BJ (cell line): ENCODE measurements around the gene NUAK1. TPM values are rescaled to one million over a fixed set of nuclear protein-coding genes. Genes with fewer than 3 reads are reported as not detected.

Experiments
- CTCF ChIA-PET: fragments of 350-600 bp; formaldehyde crosslinking; extraction: SDS; loops from one replicate; lab custom pipeline; 2021; ENCODE audit warnings: antibody characterized with exemption, inconsistent platforms; lab: Yijun Ruan, JAX
- POLR2A ChIA-PET: fragments of 300-600 bp; sonication (Branson Sonifier 250); formaldehyde crosslinking; extraction: SDS; loops from one replicate; lab custom pipeline; 2021; ENCODE audit warnings: antibody characterized with exemption; lab: Charles Lee
- DNase-seq: peaks from one replicate; pipeline ENCODE4 v3.0.0-alpha.2; 2011; ENCODE audit warnings: low read depth
- H3K27me3 ChIP-seq: 2 replicates; pipeline ENCODE4 v1.6.0; 2011; ENCODE audit warnings: low read length; ENCODE audit not compliant: control insufficient read depth, insufficient read depth
- H3K36me3 ChIP-seq: 2 replicates; pipeline ENCODE4 v1.5.1; 2011; ENCODE audit warnings: low read length; ENCODE audit not compliant: control insufficient read depth, insufficient read depth
- H3K4me3 ChIP-seq: 2 replicates; pipeline ENCODE4 v1.5.1; 2011; ENCODE audit warnings: low read depth, mild to moderate bottlenecking, control low read depth, low read length
- polyA minus RNA-seq: library from RNA; depleted of rRNA, polyadenylated mRNA; stranded (reverse); fragments of >200 nt; gene quantifications from 2 replicates; pipeline ENCODE4 v1.2.3, GENCODE V29; 2011; rRNA and poly(A)+ RNA removed
- polyA plus RNA-seq: library from polyadenylated mRNA; depleted of rRNA; stranded (reverse); fragments of >200 nt; gene quantifications from 2 replicates; pipeline ENCODE4 v1.2.3, GENCODE V29; 2011; rRNA removed
- TF ChIP-seq, protein P1 (sequence below): IDR thresholded peaks from 2 replicates; pipeline ENCODE4 v1.5.1; 2011; ENCODE audit warnings: low read depth, mild to moderate bottlenecking, control low read depth, inconsistent platforms, low read length, moderate library complexity; ENCODE audit not compliant: insufficient read depth

NUAK1 gene
- polyA plus RNA-seq (37.0 and 40.0 TPM in 2 replicates), polyA minus RNA-seq (43.2 and 60.7 TPM in 2 replicates)

DNA sequence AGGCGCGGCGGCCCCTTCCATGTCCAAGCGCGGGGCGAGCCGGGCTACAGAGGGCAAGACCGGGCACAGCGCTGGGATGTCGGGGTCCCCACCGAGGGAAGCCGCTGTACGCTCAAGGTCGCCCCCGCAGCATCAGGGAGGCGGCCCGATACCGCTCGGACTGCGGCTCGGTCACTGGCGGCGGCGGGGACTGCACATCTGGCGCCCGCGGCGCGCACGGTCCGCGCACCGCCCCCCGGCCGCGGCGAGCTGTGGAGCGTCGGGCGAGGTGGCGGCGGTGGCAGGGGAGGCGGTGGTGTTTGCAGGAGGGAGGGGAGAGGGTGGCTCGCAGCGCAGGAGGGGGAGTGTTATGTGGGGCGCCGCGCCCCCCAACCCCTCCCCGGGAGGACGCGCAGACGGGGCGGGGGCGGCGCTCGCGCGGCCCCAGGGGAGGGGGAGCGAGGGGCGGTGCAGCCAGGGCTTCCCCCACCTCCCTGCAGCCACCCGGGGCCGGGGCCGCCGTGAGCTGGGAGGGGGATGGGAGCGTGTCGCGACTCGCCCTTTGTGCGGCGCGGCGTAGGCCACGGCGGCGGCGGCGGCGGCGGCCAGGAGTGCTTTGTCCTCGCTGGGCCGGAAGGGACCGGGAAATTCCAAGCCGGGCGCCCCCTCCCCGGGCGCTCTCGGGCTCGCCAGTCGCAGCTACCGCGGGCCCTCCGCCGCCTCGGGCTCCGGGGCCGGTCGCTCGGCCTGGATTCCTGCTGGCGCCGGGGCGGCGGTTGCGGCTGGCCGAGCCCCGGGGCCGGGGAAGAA is at the start of gene NUAK1:
Gene NUAK1, minus strand, starts transcription at position 322 of the 789 bp plus-strand sequence. Its CDS starts 301 bp downstream, at position 21.
- POLR2A ChIA-PET = interaction anchor here (0.6 to 0.9 kb wide), 5 partner anchors 12 to 729 kb away, joined by 3 to 4 read pairs (median 3); no protein-coding TSS in a partner anchor
- CTCF ChIA-PET = interaction anchor here (0.9 to 6.5 kb wide), 6 partner anchors 11 to 719 kb away, joined by 3 to 57 read pairs (median 10); no protein-coding TSS in a partner anchor
- Histone ChIP-seq H3K27me3 (no peaks in the 10 kb centered on the region), H3K36me3 (no peaks in the 10 kb centered on the region), H3K4me3 (peak within 1 kb of the TSS; percentile 85)
- DNase-seq = no peak
- TF ChIP-seq, protein P1, sequence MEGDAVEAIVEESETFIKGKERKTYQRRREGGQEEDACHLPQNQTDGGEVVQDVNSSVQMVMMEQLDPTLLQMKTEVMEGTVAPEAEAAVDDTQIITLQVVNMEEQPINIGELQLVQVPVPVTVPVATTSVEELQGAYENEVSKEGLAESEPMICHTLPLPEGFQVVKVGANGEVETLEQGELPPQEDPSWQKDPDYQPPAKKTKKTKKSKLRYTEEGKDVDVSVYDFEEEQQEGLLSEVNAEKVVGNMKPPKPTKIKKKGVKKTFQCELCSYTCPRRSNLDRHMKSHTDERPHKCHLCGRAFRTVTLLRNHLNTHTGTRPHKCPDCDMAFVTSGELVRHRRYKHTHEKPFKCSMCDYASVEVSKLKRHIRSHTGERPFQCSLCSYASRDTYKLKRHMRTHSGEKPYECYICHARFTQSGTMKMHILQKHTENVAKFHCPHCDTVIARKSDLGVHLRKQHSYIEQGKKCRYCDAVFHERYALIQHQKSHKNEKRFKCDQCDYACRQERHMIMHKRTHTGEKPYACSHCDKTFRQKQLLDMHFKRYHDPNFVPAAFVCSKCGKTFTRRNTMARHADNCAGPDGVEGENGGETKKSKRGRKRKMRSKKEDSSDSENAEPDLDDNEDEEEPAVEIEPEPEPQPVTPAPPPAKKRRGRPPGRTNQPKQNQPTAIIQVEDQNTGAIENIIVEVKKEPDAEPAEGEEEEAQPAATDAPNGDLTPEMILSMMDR = no peak

DNA sequence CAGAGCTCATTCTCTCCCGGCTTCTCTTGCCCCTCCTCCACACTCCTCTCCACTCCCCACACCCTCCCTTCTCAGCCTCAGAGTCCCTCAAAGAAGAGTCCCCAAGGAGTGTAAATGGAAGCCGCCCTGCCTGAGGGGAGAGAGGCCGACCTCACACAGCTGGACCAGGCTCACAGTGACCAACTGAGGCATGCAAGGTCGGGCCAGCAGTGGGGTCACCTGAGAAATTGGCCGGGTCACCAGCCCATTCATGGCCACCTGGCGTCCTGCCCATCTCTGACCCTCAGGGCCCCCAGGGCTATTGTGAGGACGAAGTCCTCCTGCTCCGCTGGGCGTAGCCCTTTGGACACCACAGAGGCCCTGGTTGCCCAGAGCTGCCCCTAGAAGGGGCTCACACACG is 49.5 kb upstream of the NUAK1 start:
- H3K36me3 ChIP-seq = no peaks in the 10 kb centered on the region
- CTCF ChIA-PET = interaction anchor here (1.7 to 1.8 kb wide), 2 partner anchors 9 kb away, joined by 5 to 6 read pairs; no protein-coding TSS in a partner anchor
- no peak overlapping the region for H3K4me3 ChIP-seq
- TF ChIP-seq, protein P1 = no peak
- POLR2A ChIA-PET = no interaction called here
- H3K27me3 ChIP-seq = peaks cover 5% of the 10 kb centered on the region
- DNase-seq = no peak

DNA sequence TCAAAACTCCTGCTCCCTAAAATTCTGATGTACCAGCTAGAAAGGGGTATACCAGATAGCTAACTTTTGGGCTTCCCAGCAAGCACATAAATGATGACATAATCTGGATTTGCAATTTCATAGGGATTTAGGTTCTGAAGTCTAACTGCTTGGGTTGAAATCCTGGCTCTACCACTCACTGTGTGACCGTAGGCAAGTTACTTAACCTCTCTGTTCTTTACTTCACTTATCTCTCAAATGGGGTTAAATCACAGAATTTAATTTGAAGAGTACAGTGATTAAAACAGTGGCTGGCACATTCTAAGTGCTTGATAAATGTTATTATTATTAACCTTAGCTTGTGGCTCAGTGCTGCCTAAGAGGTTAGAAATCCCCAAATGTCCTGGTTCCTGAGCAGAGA is 49.1 kb upstream of the NUAK1 start:
- H3K4me3 ChIP-seq = no peak overlapping the region
- TF ChIP-seq, protein P1 = no peak
- ChIA-PET POLR2A (interaction anchor here (0.6 kb wide), 1 partner anchor 15 kb away, joined by 9 read pairs; no protein-coding TSS in a partner anchor), CTCF (interaction anchor here (1.7 to 1.8 kb wide), 2 partner anchors 9 kb away, joined by 5 to 6 read pairs; no protein-coding TSS in a partner anchor)
- peaks cover 5% of the 10 kb centered on the region for H3K27me3 ChIP-seq
- no peaks in the 10 kb centered on the region for H3K36me3 ChIP-seq
- DNase-seq = no peak

DNA sequence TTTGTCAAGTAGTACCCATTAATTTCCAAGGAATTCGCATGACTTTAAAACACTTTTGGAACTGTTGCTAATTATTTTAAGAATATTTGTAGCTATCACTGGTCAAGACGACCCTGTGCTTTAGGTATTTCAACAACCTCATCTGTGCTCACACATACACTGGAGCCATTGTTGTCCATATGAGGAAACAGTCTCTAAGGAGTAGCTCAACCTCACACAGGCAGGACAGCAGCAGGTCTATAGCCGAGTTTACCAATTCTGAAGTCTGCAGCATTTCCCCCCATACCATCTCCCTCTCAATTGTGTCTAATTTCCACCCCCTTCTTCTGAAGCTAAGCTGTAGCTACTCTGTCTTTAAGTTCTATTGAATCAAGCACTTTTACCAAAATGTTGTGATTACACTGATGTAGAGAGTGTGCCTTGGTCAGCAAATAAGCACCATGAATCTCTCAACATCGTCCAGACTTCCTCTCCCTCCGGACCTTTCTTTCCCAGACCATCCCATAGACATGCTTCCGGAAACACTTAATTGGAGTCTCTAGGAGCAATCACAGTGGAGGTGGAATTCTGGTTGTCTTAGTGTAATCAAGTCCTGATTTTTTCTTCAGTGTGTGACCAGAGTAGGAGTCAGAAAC is 48.5 kb upstream of the NUAK1 start:
- Histone ChIP-seq H3K36me3 (no peaks in the 10 kb centered on the region), H3K4me3 (no peak overlapping the region), H3K27me3 (peaks cover 5% of the 10 kb centered on the region)
- TF ChIP-seq, protein P1 = no peak
- no peak for DNase-seq
- CTCF ChIA-PET = interaction anchor here (1.2 to 1.8 kb wide), 4 partner anchors 8 to 39 kb away, joined by 4 to 6 read pairs (median 5); no protein-coding TSS in a partner anchor
- POLR2A ChIA-PET = interaction anchor here (0.6 kb wide), 2 partner anchors 15 to 51 kb away, joined by 9 read pairs; no protein-coding TSS in a partner anchor

DNA sequence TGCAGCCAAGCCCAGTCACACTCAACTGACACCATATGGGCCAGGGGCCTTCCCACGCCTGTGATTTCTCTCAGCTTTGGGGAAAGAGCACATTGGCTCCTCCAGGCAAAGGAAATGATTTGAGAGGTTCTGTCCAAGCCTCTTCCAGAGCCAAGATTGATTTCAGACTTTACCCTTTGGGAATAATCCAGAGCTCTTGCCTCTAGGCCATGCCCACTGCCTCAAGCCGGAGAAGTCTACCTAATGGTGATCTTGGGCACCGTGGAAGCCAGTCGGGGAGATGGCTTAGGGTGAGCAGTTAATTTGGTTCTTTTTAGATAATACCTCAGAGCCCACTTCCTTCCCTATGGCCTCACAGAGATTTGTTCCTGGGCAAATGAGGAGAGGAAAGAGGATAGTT is 45.0 kb upstream of the NUAK1 start:
- Histone ChIP-seq H3K4me3 (no peak overlapping the region), H3K36me3 (no peaks in the 10 kb centered on the region), H3K27me3 (peaks cover 5% of the 10 kb centered on the region)
- no peak for DNase-seq
- CTCF ChIA-PET = interaction anchor here (0.8 to 1.1 kb wide), 3 partner anchors 35 to 43 kb away, joined by 3 read pairs; no protein-coding TSS in a partner anchor
- POLR2A ChIA-PET = no interaction called here
- TF ChIP-seq, protein P1 = no peak
